GM21717 (cell line): Measurements from ENCODE around the gene GPR107.

Experiments
- ATAC-seq: cut with Tn5 transposase; IDR thresholded peaks from one replicate; pipeline ENCODE4 v1.9.1; 2021; ENCODE audit warnings: mild to moderate bottlenecking, moderate library complexity; ENCODE audit not compliant: unreplicated experiment

Gene GPR107

DNA sequence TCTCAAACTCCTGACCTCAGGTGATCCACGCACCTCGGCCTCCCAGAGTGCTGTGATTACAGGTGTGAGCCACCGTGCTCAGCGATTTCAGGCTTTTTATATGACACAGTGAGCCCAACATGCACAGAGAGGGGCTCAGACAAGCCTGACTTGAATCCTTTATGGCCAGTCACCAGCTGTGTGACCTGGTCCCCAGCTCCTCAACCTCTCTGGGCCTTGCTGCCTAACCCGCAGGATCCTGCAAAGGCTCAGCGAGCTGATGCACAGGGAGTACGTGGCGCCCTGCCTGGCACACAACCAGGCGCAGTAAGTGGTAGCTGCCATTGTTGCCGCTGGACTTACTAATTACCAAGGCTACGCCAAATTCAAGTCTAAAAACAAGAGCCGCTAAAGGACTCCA lies 101.9 kb downstream of the GPR107 start:
- no peak for ATAC-seq

DNA sequence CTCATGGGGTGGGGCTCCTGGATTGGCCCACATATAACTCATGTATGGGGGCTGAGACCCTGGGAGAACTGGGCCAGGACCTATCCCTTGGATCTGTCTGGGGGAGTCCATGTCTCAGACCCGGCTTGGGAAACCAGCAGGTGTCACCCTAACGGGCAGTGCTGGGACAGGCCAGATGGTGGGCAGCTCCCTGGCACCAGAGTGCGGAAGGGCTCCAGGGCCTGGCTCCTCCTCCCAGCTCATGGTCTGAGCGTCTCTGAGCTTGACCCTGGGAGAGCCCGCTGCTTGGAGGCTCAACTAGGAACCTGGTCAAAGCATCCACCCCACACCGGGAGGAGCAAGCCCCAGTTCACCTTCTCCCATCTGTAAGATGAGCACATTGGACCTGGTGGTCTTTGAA lies 103.0 kb downstream of the GPR107 start:
- ATAC-seq: no peak

DNA sequence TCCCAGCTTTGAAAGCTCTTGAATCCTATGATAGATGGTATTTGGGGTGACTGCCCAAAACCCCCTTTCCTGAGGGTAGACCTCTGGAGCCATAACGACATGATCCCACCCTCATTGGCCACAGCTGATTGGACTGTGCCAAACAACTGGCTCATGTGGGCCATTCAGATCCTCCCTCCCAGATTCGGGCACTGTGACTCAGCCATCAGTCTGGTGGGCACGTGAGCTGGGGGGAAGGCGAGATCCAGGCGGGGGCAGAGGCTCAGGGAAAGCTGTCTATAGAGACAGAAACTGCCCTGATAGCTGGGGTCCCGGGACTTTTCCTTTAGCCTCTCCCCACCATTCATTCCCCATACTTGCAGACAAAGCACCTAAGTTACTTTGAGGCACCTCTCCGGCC lies 103.4 kb downstream of the GPR107 start:
- ATAC-seq: no peak

DNA sequence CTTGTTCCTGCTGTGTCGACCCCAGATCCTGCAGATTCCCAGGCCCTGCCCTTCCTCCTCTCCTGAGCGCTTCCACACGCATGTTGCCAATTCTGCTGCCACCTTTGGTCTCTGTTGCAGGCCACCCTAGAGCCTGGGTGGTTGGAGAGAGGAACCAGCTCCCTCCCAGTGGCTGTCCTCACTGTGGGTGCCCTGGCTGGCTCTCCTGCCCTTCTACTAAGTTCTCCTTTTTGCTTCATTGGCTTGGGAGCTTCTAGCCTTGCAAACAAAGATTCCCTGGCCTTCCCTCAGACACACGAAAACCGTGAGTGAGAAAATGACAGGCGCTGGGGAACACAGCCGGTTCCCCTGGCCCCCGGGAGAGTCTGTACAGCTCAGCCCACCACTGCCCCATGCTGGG lies 104.3 kb downstream of the GPR107 start:
- ATAC-seq: no peak

DNA sequence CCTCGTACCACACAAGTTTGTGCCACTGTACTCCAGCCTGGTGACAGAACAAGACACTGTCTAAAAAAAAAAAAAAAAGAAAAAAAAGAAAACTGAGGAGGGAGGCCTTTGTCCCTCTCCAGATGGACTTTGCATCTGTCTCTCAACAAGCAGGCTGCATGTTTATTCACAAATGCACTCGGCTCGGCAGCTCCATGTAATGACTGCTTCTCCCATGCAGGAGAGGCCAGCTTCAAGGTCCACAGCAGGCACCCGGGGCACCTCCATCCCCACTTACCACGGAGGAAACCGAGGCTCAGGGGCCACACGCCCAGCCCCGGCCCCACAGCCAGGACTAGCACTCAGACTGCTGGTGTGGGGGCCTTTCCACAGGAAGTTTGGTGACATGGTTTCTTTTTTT lies 105.4 kb downstream of the GPR107 start:
- no peak for ATAC-seq

DNA sequence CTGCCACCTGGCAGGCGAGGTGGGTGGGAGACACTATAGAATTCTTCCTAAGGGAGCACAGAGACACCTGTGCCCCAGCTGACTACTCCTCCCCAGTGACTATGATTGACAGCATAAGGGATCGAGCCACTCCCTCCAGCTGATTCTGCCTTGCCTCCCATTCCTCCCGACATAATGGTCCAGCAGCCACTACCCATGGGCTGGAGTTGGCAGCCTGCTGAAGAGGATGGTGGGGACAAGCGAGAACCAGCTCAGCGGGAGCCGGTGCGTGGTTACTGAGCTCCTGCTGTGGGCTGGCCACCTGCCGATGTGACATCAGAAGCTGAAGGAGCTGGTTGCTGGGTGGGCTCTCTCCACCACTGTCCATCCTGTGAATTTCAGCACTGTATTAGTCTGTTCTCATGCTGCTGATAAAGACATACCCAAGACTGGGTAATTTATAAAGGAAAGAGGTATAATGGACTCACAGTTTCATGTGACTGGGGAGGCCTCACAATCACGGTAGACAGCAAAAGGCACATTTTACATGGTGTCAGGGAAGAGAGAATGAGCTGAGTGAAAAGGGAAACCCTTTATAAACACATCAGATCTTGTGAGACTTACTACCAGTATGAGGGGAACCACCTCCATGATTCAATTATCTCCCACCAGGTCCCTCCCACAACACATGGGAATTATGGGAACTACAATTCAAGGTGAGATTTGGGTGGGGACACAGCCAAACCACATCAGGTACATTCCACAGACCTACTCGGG lies 106.4 kb downstream of the GPR107 start:
- ATAC-seq: no peak

DNA sequence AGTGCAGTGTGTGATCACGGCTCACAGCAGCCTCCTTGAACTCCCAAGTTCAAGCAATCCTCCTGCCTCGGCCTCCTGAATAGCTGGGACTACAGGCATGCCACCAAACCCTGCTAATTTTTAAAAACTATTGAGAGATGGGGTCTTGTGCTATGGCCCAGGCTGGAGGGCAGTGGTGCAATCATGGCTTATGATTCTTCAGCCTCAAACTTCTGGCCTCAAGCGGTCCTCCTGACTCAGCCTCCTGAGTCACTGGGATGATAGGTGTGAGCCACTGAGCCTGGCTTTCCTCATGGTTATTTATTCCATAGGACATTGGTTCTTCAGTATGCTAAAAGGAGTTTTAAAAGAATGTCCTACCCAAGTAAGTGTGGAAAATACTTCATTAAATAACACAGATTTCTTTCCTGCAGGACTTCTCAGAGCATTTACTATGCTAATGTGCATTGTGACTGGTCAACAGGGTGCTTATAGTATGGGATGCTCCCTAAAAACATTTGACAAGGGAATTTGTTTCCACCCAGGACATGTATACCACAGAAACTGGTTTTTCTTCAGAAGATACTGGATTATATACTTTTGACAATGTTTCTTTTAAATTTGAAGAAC lies 107.3 kb downstream of the GPR107 start:
- ATAC-seq: no peak

DNA sequence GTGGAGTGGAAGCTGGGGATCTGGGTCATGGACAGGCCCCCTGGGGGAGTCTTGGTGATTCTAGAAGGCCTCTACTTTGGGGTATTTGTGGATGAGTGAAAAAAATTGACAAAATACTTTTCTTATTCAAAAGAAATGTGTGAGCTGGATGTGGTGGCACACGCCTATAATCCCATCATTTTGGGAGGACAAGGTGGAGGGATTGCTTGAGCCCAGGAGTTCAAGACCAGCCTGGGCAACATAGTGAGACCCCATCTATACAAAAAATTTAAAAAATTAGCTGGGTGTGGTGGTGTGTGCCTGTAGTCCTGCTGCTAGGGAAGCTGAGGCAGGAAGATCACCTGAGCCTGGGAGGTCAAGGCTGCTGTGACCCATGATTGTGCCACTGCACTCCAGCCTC lies 111.9 kb downstream of the GPR107 start:
- ATAC-seq: no peak

DNA sequence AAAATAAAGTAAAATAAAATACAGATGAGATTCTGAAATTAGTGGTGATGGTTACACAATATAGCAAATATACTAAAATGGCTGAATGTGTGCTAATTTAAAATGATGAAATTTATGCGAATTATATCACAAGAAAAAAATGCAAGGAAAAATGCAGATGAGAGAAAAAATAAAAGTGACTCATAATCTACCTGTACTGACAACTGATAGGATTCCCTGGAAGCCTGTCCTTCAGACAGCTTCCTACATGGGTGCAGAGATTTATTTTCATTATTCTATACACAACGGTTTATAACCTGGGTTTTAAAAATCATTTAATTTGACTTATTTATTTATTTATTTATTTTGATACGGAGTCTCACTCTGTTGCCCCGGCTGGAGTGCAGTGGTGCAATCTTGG lies 112.7 kb downstream of the GPR107 start:
- ATAC-seq: no peak

DNA sequence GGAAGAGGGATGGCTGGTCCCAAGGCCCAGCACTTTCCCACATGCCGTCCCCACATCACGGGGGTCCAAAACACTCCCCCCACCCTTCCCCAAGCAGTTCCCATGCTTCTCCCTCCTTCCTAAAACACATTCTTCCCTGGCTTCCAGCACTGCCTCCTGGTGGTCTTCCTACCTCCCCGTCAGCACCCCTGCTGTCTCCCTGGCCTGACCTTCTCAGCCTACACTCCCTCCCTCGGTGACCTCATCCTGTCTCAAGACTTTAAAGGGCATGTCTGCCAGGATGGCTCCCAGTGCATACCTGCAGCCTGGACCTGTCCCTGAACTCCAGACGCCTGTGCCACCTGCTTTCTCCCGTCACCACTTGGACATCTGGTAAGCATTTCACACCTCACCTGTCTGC lies 114.2 kb downstream of the GPR107 start:
- no peak for ATAC-seq

DNA sequence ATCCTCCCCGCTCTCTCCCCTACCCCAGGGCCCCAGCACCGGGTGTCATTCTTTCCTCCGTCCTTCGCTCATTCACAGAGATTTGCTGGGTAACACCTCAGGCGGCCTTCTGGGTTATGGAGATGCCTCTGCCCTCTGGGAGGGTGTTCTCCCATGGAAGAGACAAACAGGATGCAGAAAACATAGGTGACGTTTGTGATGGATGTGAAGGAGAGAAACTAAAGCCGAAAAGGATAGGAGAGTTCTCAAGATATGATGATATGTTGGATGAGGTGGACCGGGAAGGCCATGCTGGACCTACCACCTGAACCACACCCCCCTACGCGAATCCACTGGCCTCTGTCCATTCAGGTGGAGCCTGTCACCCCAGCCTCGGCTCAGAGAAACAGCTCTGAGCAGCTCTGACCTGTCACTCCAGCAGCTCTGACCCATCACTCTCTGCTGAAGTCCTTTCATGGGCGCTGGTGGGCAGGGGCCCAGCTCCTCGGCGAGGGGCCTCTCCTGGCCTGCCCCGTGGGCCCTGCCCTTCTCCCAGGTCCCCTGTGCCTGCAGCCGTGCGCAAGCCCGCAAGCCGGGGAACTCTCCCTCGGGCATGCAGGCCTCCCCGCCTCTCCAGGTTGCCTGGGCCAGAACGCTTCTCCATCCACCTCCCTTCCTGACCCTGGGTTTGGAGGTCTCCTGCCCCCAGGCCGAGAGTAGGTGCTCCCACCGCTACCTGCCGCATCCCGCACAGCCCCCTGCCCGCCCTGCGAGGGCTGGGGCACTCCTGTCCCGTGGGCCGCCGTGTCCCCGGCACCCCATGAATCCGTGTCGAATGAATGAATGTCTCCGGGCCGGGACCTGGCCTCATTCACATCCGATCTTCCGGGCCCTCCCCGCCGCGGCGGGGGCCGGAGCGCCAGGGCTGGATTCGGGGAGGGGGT lies 117.8 kb downstream of the GPR107 start:
- ATAC-seq: no peak

DNA sequence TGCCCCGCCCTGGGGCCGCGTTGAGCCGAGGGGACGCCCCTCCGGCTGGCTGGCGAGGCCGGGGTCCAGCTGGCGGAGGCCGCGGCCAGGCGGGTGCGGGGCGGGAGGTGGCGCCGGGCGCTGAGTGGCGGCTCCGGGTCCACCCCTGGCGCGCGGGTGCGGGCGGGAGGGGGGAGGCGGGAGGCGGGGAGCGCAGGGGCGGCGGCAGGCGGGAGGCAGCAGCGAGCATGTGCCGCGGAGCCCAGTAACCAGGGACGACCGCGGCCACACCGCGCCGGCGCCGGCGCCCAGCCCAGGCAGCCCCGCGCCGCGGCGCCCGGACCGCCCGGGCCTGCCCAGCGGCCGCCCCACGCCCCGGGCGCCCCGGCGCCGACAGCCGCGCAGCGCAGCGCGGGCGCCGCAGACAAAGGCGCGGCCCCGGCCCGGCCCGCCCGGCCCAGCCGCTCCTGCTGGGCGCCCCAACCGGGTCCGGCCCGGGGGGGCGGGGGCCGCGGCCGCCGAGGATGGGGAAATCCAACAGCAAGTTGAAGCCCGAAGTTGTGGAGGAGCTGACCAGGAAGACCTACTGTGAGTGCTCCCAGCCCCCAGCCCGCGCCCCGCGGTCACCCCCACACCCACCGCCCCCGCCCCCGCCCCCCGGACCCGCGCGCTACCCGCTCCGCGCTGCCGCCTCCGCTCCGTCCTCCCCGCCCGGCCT lies 118.6 kb downstream of the GPR107 start, which contains the start of gene NCS1:
Gene NCS1 (plus strand): TSS at position 244 of the 697 bp plus-strand sequence. CDS start 260 bp downstream, at position 504.
- no peak for ATAC-seq

DNA sequence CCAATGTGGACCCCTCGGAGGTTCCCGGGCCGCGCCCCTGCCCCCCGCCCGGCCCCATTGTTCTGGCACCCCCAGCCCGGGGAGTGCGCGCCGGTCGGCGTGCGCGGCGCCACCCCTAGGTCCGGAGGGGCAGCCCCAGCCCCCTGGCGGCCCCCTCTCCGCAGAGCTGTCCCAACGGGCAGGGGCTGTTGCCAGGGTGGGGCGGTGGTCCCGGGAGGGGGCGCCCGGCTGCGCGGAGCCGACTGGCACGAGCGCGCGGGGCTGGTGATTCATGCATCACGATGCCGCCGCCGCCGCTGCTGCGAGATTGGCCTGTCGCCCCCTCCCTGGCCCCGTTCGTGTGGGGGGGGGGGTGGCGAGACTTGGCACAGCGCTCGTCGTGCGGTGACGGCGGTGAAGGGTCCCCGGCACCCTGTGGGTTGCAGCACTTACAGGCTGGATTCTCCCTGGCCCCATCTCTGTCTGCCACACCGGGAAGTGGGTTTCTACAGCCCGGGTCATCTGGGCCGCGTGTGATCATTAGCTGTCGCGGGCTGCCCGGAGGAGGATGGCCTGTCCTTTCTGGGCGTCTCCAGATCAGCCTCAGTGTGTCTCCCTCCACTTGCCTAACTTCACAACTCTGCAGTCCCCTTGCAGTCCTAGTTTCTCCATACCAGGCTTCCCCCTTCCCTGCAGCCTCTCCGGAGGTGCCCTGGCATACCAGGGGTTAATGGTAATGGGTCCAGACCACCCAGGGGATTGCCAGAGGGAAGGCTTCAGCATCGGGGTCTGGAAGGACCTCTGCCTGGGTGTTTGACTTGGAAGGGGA lies 119.4 kb downstream of the GPR107 start:
- no peak for ATAC-seq

DNA sequence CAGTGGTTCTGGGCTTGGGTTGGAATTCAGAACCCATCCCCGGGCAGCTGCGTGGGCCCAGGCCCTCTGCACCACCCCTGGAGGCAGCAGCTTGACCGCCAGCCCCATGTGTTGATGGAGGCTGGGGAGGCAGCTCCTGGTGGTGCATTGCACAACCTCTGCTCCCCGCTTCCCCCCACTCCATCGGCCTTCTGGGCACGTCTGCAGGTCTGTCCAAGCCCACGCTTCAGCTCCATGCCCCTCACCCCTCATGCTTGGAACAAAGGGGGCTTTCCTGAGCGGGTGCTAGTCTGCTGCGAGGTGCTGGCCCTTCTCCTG lies 119.9 kb downstream of the GPR107 start:
- no peak for ATAC-seq

DNA sequence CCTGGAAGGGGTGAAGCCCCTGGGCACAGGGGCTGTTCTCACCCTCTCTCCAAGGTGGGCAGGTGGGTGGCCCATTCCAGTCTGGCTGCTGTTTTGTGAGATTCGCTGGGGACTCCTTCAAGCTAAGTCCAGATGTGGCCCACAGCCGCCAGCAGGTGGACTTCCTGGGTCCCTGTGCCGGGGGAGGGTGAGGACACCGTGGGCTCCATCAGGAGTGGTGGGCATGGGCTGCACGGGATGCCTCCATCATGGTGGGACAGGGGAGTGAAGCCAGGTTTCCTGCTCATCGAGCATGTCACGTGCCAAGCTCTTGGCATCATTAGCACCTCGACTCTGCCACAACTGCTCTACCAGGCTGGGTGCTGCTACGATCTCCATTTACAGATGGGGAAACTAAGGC lies 120.3 kb downstream of the GPR107 start:
- no peak for ATAC-seq

DNA sequence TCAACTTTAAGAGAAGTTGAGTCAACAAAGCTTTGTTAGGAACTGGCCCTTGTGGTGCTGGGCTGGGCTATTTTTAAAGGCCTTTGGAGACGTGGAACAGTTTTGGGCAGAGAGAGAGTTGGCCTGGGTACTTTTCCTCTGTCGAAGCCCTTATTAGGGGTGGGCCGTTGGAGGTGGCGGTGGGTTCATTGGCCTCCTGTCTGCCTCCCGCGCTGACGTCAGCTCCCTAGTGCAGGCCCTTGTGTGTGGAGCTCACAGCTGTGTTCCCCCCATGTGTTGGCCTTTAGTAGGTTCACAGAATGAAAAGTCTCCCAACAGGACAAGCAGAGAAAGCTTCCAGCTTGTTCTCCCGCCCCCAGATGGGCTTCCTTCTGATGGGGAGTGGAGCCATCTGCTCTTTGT lies 121.2 kb downstream of the GPR107 start:
- ATAC-seq: no peak

DNA sequence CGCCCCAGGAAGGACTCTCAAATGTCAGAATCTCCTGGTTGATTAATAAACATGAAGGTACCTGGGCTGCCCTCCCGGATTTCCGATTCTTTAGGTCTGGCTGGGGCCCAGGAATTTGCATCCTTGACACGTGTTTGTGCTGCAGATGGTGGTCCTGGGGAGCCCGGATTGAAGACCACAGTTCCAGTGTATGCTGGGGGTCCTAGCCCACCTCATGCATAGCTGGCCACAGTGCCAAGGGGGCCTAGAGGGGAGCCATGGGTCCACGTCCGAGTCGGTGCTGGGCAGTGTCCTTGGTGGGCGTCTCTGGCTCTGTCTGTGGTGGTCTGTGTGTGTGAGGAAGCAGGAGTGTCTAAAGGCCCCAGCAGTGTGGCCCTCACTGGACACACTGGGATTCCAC lies 121.6 kb downstream of the GPR107 start:
- no peak for ATAC-seq

DNA sequence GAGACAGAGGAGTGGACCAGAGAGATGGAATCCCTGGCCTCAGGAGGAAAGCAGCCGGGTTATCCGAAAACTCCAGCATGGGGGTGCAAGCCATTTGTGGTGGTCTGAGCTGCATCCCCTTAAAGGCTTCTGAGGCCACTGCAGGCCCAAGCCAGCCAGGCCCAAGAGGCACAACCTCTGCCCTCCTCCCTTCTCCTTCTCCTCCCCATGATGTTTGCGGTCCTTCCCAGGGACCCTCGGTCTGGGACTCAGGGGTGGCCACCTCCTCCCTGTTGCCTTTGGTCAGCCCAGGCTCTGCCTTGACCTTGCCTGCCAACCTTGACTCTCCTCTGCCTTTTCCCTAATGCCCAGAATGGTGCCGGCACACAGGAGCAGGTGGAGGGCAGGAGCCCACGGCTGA lies 123.1 kb downstream of the GPR107 start:
- no peak for ATAC-seq

DNA sequence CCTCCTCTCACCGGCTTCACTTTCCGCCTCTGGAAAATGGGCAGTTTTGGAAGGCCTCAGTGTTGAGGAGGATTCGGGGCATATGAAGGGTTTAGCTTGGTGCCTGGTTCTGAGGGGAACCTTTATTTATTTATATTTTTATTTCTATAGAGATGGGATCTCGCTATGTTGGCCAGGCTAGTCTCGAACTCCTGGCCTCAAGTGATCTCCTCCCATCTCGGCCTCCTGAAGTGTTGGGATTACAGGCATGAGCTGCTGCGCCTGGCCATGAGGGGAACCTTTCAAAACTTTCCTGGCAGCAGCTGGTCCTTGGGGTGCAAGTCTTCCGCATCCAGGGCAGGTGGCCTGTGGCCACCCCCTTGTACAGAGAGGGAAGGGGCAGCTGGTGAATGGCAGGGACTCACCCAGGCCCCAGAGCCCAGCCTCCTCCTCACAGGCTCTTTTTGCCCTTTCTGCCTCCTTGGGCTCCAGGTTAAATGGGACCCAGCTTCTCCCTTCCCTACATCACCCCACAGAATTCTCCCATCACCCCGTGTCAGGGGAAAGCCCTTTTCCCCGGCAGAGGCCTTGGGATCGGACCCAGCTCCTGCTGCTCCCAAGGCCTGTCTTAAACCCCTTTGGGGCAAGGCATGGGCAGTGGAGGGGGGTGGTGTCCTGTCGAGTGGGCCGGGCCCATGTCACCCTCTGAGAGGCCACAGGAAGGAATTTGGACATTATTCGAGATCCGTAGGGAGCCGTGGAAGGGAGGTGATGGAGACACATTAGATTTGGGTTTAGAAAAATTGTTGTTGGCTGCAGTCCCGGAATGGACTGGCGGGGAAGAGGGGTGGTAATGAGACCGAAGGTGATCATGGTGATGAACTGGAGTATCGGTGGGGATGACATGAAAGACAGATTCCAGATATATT lies 124.4 kb downstream of the GPR107 start:
- no peak for ATAC-seq
